ENCODE data around the gene EDIL3. TPM values are rescaled to one million over a fixed set of nuclear protein-coding genes. Genes with fewer than 3 reads are reported as not detected.

The EDIL3 gene
- total RNA-seq, 1 experiment from 2014 or later = 7.2 TPM

- Histone ChIP-seq H3K36me3 (ENCODE audit: low read depth) (no peaks in the 10 kb centered on the region), H2AFZ (0 out of 2 replicates have a peak overlapping the region, but pooled peaks have one; percentile 5), H4K20me1 (ENCODE audit: insufficient read depth) (no peaks in the 10 kb centered on the region), H3K27ac (no peak overlapping the region), H3K4me1 (replicated peaks; ENCODE audit: insufficient read depth) (no peaks in the 10 kb centered on the region), H3K4me2 (no peak overlapping the region), H3K4me3 (no peak overlapping the region), H3F3A (ENCODE audit: insufficient read depth, low read depth) (no peaks in the 10 kb centered on the region; the same call in 1 of the 2 replicates), H3K27me3 (ENCODE audit: insufficient read depth, low read depth) (no peaks in the 10 kb centered on the region), H3K9me2 (ENCODE audit: insufficient read depth) (no peaks in the 10 kb centered on the region), H3K9me3 (ENCODE audit: insufficient read depth, low read depth) (no peaks in the 10 kb centered on the region), H3K79me2 (ENCODE audit: low read depth) (no peaks in the 10 kb centered on the region)
- DNase-seq = peak in 1 of 2 experiments; percentile 43
- ChIA-PET POLR2A (ENCODE audit: unreplicated experiment) (no interaction called here), CTCF (no interaction called here)
- no TSS peak for BruUV-seq (replicated peaks)
- intact Hi-C loops (cut with micrococcal nuclease; ENCODE audit: unreplicated experiment) = loop anchor here (10.0 kb wide), 1 partner anchor 335 kb away; the partner anchor contains the start of gene HAPLN1
- TF ChIP-seq EZH2 (IDR thresholded peaks at IDR 0.05; ENCODE audit: low read depth) (no peak), CTCF (conservative IDR thresholded peaks at IDR 0.05) (no peak)
Observed at GRCh38 chr5:84059672-84060071, 325.0 kb downstream of the EDIL3 start.

GRCh38 chr5:84058561-84058960 lies 326.1 kb downstream of the EDIL3 start:
- H3K27me3 ChIP-seq (ENCODE audit: insufficient read depth, low read depth) = no peaks in the 10 kb centered on the region
- BruUV-seq (replicated peaks) = no TSS peak
- H3K4me1 ChIP-seq (replicated peaks; ENCODE audit: insufficient read depth) = no peaks in the 10 kb centered on the region
- H3K4me2 ChIP-seq = no peak overlapping the region
- H3K27ac ChIP-seq = no peak overlapping the region
- no peaks in the 10 kb centered on the region for H3K79me2 ChIP-seq (ENCODE audit: low read depth)
- TF ChIP-seq EZH2 (IDR thresholded peaks at IDR 0.05; ENCODE audit: low read depth) (no peak), CTCF (conservative IDR thresholded peaks at IDR 0.05) (no peak)
- H4K20me1 ChIP-seq (ENCODE audit: insufficient read depth) = no peaks in the 10 kb centered on the region
- POLR2A ChIA-PET (ENCODE audit: unreplicated experiment) = no interaction called here
- H3F3A ChIP-seq (ENCODE audit: insufficient read depth, low read depth) = no peaks in the 10 kb centered on the region; the same call in 1 of the 2 replicates
- no peak overlapping the region for H2AFZ ChIP-seq
- CTCF ChIA-PET = interaction anchor here (0.6 kb wide), 1 partner anchor 675 kb away, joined by 8 read pairs; no protein-coding TSS in a partner anchor
- intact Hi-C loops (cut with micrococcal nuclease; ENCODE audit: unreplicated experiment) = no loop called here
- H3K9me2 ChIP-seq (ENCODE audit: insufficient read depth) = no peaks in the 10 kb centered on the region
- no peak for DNase-seq
- no peaks in the 10 kb centered on the region for H3K36me3 ChIP-seq (ENCODE audit: low read depth)
- H3K9me3 ChIP-seq (ENCODE audit: insufficient read depth, low read depth) = no peaks in the 10 kb centered on the region
- H3K4me3 ChIP-seq = no peak overlapping the region

- Histone ChIP-seq H3K4me3 (no peak overlapping the region), H3K36me3 (ENCODE audit: low read depth) (no peaks in the 10 kb centered on the region), H3K27me3 (ENCODE audit: insufficient read depth, low read depth) (no peaks in the 10 kb centered on the region), H3F3A (ENCODE audit: insufficient read depth, low read depth) (no peaks in the 10 kb centered on the region; the same call in 1 of the 2 replicates), H2AFZ (no peak overlapping the region), H3K9me2 (ENCODE audit: insufficient read depth) (no peaks in the 10 kb centered on the region), H3K9me3 (ENCODE audit: insufficient read depth, low read depth) (no peaks in the 10 kb centered on the region), H4K20me1 (ENCODE audit: insufficient read depth) (no peaks in the 10 kb centered on the region), H3K4me2 (no peak overlapping the region), H3K79me2 (ENCODE audit: low read depth) (no peaks in the 10 kb centered on the region), H3K27ac (no peak overlapping the region), H3K4me1 (replicated peaks; ENCODE audit: insufficient read depth) (no peaks in the 10 kb centered on the region)
- ChIA-PET POLR2A (ENCODE audit: unreplicated experiment) (no interaction called here), CTCF (no interaction called here)
- TF ChIP-seq CTCF (conservative IDR thresholded peaks at IDR 0.05) = no peak
- TF ChIP-seq EZH2 (IDR thresholded peaks at IDR 0.05; ENCODE audit: low read depth) = no peak
- no TSS peak for BruUV-seq (replicated peaks)
- no peak for DNase-seq
- intact Hi-C loops (cut with micrococcal nuclease; ENCODE audit: unreplicated experiment) = no loop called here
Observed at GRCh38 chr5:84057211-84057610, 327.5 kb downstream of the EDIL3 start.
